Nephron (organoid): ENCODE results near the gene DPH3.

Experiments
- H3K27ac Mint-ChIP-seq, 3 experiments: 2 replicates each; pipeline ENCODE4 v1.8.0; 2020; ENCODE audit warnings: mixed read lengths in 3 of 3, mild to moderate bottlenecking in 2 of 3, moderate library complexity in 1 of 3
- H3K27me3 Mint-ChIP-seq: 2 replicates; pipeline ENCODE4 v1.8.0; 2021; ENCODE audit warnings: low read depth, mild to moderate bottlenecking, moderate library complexity, mixed read lengths
- H3K36me3 Mint-ChIP-seq: 2 replicates; pipeline ENCODE4 v1.8.0; 2020; ENCODE audit warnings: low read depth, mixed read lengths
- H3K4me1 Mint-ChIP-seq: 2 replicates; pipeline ENCODE4 v1.8.0; 2020; ENCODE audit warnings: mixed read lengths
- H3K4me3 Mint-ChIP-seq, 3 experiments: 2 replicates each; pipeline ENCODE4 v1.8.0; 2020; ENCODE audit warnings: mild to moderate bottlenecking in 3 of 3, mixed read lengths in 3 of 3, moderate library complexity in 2 of 3
- H3K9me3 Mint-ChIP-seq: 2 replicates; pipeline ENCODE4 v1.8.0; 2020; ENCODE audit warnings: mixed read lengths
- CTCF ChIP-seq, 3 experiments: fragments of 200-600 bp; sonication (generic); IDR thresholded peaks; one replicate each; pipeline ENCODE4 v1.5.0; 2021; ENCODE audit warnings: antibody characterized with exemption in 3 of 3; ENCODE audit not compliant: unreplicated experiment in 3 of 3

DPH3 gene

GRCh38 chr3:16224325-16224724, 40.4 kb downstream of the DPH3 start:
- peaks cover 12% of the 10 kb centered on the region for H3K27me3 Mint-ChIP-seq
- H3K36me3 Mint-ChIP-seq: no peaks in the 10 kb centered on the region
- no peak for TF ChIP-seq CTCF (IDR thresholded peaks at IDR 0.05; ENCODE audit: unreplicated experiment in 3 of 3)
- H3K27ac Mint-ChIP-seq: no peak overlapping the region
- H3K4me1 Mint-ChIP-seq: no peaks in the 10 kb centered on the region
- H3K4me3 Mint-ChIP-seq: no peak overlapping the region
- peaks cover 4% of the 10 kb centered on the region for H3K9me3 Mint-ChIP-seq

- Mint-ChIP-seq H3K9me3 (peaks cover 4% of the 10 kb centered on the region), H3K4me1 (no peaks in the 10 kb centered on the region), H3K27me3 (peaks cover 9% of the 10 kb centered on the region), H3K27ac (no peak overlapping the region), H3K4me3 (no peak overlapping the region), H3K36me3 (no peaks in the 10 kb centered on the region)
- no peak for TF ChIP-seq CTCF (IDR thresholded peaks at IDR 0.05; ENCODE audit: unreplicated experiment in 3 of 3)
Observed at GRCh38 chr3:16222547-16222946, 42.2 kb downstream of the DPH3 start.

GRCh38 chr3:16221990-16222389, 42.8 kb downstream of the DPH3 start:
- no peak overlapping the region for H3K27ac Mint-ChIP-seq
- H3K4me1 Mint-ChIP-seq: no peaks in the 10 kb centered on the region
- H3K36me3 Mint-ChIP-seq: no peaks in the 10 kb centered on the region
- H3K9me3 Mint-ChIP-seq: peaks cover 4% of the 10 kb centered on the region
- no peak for TF ChIP-seq CTCF (IDR thresholded peaks at IDR 0.05; ENCODE audit: unreplicated experiment in 3 of 3)
- H3K27me3 Mint-ChIP-seq: peaks cover 8% of the 10 kb centered on the region
- H3K4me3 Mint-ChIP-seq: no peak overlapping the region

- H3K27ac Mint-ChIP-seq: no peak overlapping the region
- H3K36me3 Mint-ChIP-seq: no peaks in the 10 kb centered on the region
- no peaks in the 10 kb centered on the region for H3K4me1 Mint-ChIP-seq
Observed at GRCh38 chr3:16219777-16220176, 45.0 kb downstream of the DPH3 start.

GRCh38 chr3:16216373-16216935, 48.3 kb downstream of the DPH3 start:
- H3K27me3 Mint-ChIP-seq: peaks cover 8% of the 10 kb centered on the region
- no peaks in the 10 kb centered on the region for H3K4me1 Mint-ChIP-seq
- no peak overlapping the region for H3K27ac Mint-ChIP-seq
- no peaks in the 10 kb centered on the region for H3K36me3 Mint-ChIP-seq
- TF ChIP-seq CTCF (IDR thresholded peaks at IDR 0.05; ENCODE audit: unreplicated experiment in 3 of 3): no peak
- no peaks in the 10 kb centered on the region for H3K9me3 Mint-ChIP-seq
- no peak overlapping the region for H3K4me3 Mint-ChIP-seq

More at GRCh38 chr3:16219777-16220176, 45.0 kb downstream of the DPH3 start:
- no peak for TF ChIP-seq CTCF (IDR thresholded peaks at IDR 0.05; ENCODE audit: unreplicated experiment in 3 of 3)
- peaks cover 12% of the 10 kb centered on the region for H3K27me3 Mint-ChIP-seq
- no peak overlapping the region for H3K4me3 Mint-ChIP-seq
- H3K9me3 Mint-ChIP-seq: peaks cover 4% of the 10 kb centered on the region

- H3K9me3 Mint-ChIP-seq: no peaks in the 10 kb centered on the region
- H3K4me1 Mint-ChIP-seq: no peaks in the 10 kb centered on the region
- no peaks in the 10 kb centered on the region for H3K36me3 Mint-ChIP-seq
- no peak overlapping the region for H3K27ac Mint-ChIP-seq
- H3K27me3 Mint-ChIP-seq: peaks cover 8% of the 10 kb centered on the region
- H3K4me3 Mint-ChIP-seq: no peak overlapping the region
- TF ChIP-seq CTCF (IDR thresholded peaks at IDR 0.05; ENCODE audit: unreplicated experiment in 3 of 3): no peak
Observed at GRCh38 chr3:16214366-16214765, 50.4 kb downstream of the DPH3 start.
